K562 (cell line): ENCODE data around the gene SLC4A9. TPM values are rescaled to one million over a fixed set of nuclear protein-coding genes. Genes with fewer than 3 reads are reported as not detected.

ENCODE experiments used
- ATAC-seq: fragments of 200-7000 bp; cut with Tn5 transposase; 3 replicates; pipeline ENCODE4 v1.9.1; 2020; ENCODE audit warnings: moderate library complexity
- BruUV-seq: library from RNA; stranded (reverse); fragments of 400-500 nt; replicated peaks from 2 replicates; lab custom pipeline; 2021; lab: Mats Ljungman, UMichigan
- CTCF ChIA-PET: fragments of 300-600 bp; formaldehyde crosslinking; extraction: SDS; loops from one replicate; lab custom pipeline; 2021; ENCODE audit warnings: low intra/inter-chr PET ratio; lab: Yijun Ruan, JAX
- POLR2A ChIA-PET: fragments of 300-600, 350-650 bp; sonication (Branson Sonifier 250); formaldehyde crosslinking; extraction: SDS; loops from one replicate; lab custom pipeline; 2021; ENCODE audit warnings: antibody characterized with exemption, inconsistent platforms; lab: Yijun Ruan, JAX
- DNase-seq, 4 experiments: peaks; one replicate each; pipeline versions ENCODE4 v3.0.0 to v3.0.0-alpha.2; 2011 to 2018; ENCODE audit warnings: low spot score in 3 of 4, mixed read lengths in 3 of 4; ENCODE audit errors: extremely low read depth in 1 of 4
- FAIRE-seq: peaks from 2 replicates; lab custom pipeline; 2011; peaks lifted over from hg19 to GRCh38; lab: Jason Lieb, UNC
- H2AFZ ChIP-seq: 2 replicates; pipeline ENCODE4 v1.6.0; 2011; ENCODE audit warnings: low read depth, low read length, control low read depth, inconsistent platforms
- H3K27ac ChIP-seq: fragments of 200-600 bp; 3 replicates; pipeline ENCODE4 v1.8.0; 2011; ENCODE audit warnings: low read depth, mild to moderate bottlenecking, control low read depth, inconsistent platforms, low read length, moderate library complexity, mixed read lengths; ENCODE audit errors: extremely low read depth
- H3K27me3 ChIP-seq, 2 experiments: fragments of 300-600 bp in 1 of 2; 2 replicates in 1 of 2; 3 replicates in 1 of 2; pipeline versions ENCODE4 v1.6.0 to v1.8.0; 2011; ENCODE audit warnings: inconsistent platforms in 2 of 2, low read length in 2 of 2, mild to moderate bottlenecking in 1 of 2, mixed read lengths in 1 of 2, moderate library complexity in 1 of 2; ENCODE audit not compliant: control insufficient read depth in 2 of 2, insufficient read depth in 2 of 2
- H3K36me3 ChIP-seq: fragments of 300-600 bp; 3 replicates; pipeline ENCODE4 v1.8.0; 2011; ENCODE audit warnings: mild to moderate bottlenecking, low read length, inconsistent platforms; ENCODE audit not compliant: control insufficient read depth, insufficient read depth
- H3K4me1 ChIP-seq, 2 experiments: fragments of 200-600 bp in 1 of 2; replicated peaks in 1 of 2; 2 replicates in 1 of 2; 3 replicates in 1 of 2; pipeline versions ENCODE4 v1.5.1 to v1.8.0; 2011; ENCODE audit warnings: inconsistent platforms in 2 of 2, low read length in 2 of 2, mild to moderate bottlenecking in 1 of 2, mixed read lengths in 1 of 2, moderate library complexity in 1 of 2; ENCODE audit not compliant: control insufficient read depth in 2 of 2, insufficient read depth in 2 of 2
- H3K4me2 ChIP-seq: 2 replicates; pipeline ENCODE4 v1.6.1; 2011; ENCODE audit warnings: low read length, control low read depth, inconsistent platforms, mixed read lengths; ENCODE audit not compliant: insufficient read depth
- H3K4me3 ChIP-seq: fragments of 200-600 bp; sonication (generic), shearing (Covaris generic); 2 replicates; pipeline ENCODE4 v1.5.1; 2016; ENCODE audit warnings: control low read depth, inconsistent platforms
- H3K79me2 ChIP-seq: fragments of 200-600 bp; 3 replicates; pipeline ENCODE4 v1.8.0; 2011; ENCODE audit warnings: low read length, inconsistent platforms; ENCODE audit not compliant: control insufficient read depth, insufficient read depth
- H3K9ac ChIP-seq, 2 experiments: 2 replicates each; pipeline versions ENCODE4 v1.6.0 to v1.6.1; 2011; ENCODE audit warnings: low read depth in 2 of 2, low read length in 2 of 2, control low read depth in 1 of 2, inconsistent platforms in 1 of 2, mild to moderate bottlenecking in 1 of 2, mixed read lengths in 1 of 2; ENCODE audit not compliant: insufficient read depth in 1 of 2
- H3K9me1 ChIP-seq: one replicate; pipeline ENCODE4 v1.6.0; 2011; ENCODE audit warnings: inconsistent platforms, mild to moderate bottlenecking, low read length, moderate library complexity; ENCODE audit not compliant: control insufficient read depth, insufficient read depth
- H3K9me3 ChIP-seq: replicated peaks from 2 replicates; pipeline ENCODE4 v1.5.1; 2011; ENCODE audit warnings: low read depth, low read length, inconsistent platforms; ENCODE audit not compliant: control insufficient read depth, insufficient read depth
- H4K20me1 ChIP-seq: replicated peaks from 2 replicates; pipeline ENCODE4 v1.6.1; 2011; ENCODE audit warnings: low read length, inconsistent platforms, mixed read lengths; ENCODE audit not compliant: control insufficient read depth, insufficient read depth
- CBFA2T3 ChIP-seq: fragments of 450-650 bp; IDR thresholded peaks from 2 replicates; pipeline ENCODE4 v1.6.1; 2017
- CCNT2 ChIP-seq: IDR thresholded peaks from 2 replicates; pipeline ENCODE4 v1.6.1; 2011; ENCODE audit warnings: borderline replicate concordance, low read depth, mild to moderate bottlenecking, moderate library complexity, mixed read lengths, low read length; ENCODE audit not compliant: insufficient read length; ENCODE audit errors: extremely low read depth
- EP400 ChIP-seq: fragments of 450-650 bp; IDR thresholded peaks from 2 replicates; pipeline ENCODE4 v1.6.1; 2017; ENCODE audit warnings: antibody characterized with exemption, mild to moderate bottlenecking, moderate library complexity
- OTX1 ChIP-seq: fragments of 450-650 bp; formaldehyde crosslinking; IDR thresholded peaks from 2 replicates; pipeline ENCODE4 v1.4.0; 2022; ENCODE audit warnings: mild to moderate bottlenecking
- SIX5 ChIP-seq, 2 experiments: IDR thresholded peaks; 2 replicates each; pipeline ENCODE4 v1.6.1; 2011; ENCODE audit warnings: low read length in 2 of 2, borderline replicate concordance in 1 of 2, low read depth in 1 of 2, mild to moderate bottlenecking in 1 of 2, moderate library complexity in 1 of 2; ENCODE audit not compliant: insufficient read depth in 1 of 2
- WGBS: fragments of 100-300 bp; shearing (Covaris generic); methylation state at CpG from one replicate; pipeline ENCODE4 v1.1.6; 2016; ENCODE audit warnings: low coverage, mixed read lengths; ENCODE audit not compliant: insufficient coverage; ENCODE audit errors: missing lambda C conversion rate; 5-methylcytosine and 5-hydroxymethylcytosine counted together
- in situ Hi-C: fragments of 300-500 bp; cut with MboI; formaldehyde crosslinking; loops from 4 replicates; pipeline ENCODE4 v1.15.0; 2018; ENCODE audit warnings: inconsistent platforms, mixed read lengths
- intact Hi-C: fragments of 100-400 bp; cut with micrococcal nuclease; formaldehyde crosslinking; loops from 2 replicates; pipeline ENCODE4 v1.14.2; 2022
- polyA plus RNA-seq, 8 experiments: library from polyadenylated mRNA; depleted of rRNA in 4 of 8; stranded (reverse) in 5 of 8; unstranded in 3 of 8; fragments of >200 nt; fragmentation: Nextera tagmentation in 2 of 8; fragmentation: Illumina TruSeq in 1 of 8; extraction: Ambion mirVana in 2 of 8; extraction: Trizol in 1 of 8; gene quantifications; 2 replicates each; pipeline versions ENCODE4 v1.2.1 to v1.2.3, GENCODE V29; 2011 to 2014; ENCODE audit warnings: inconsistent platforms in 1 of 8, missing spikeins in 1 of 8
- total RNA-seq, 7 experiments: library from RNA; depleted of rRNA in 6 of 7; stranded (reverse); fragments of >200 nt in 6 of 7; fragmentation: Illumina TruSeq in 2 of 7; extraction: Trizol in 2 of 7; gene quantifications; 2 replicates each; pipeline versions ENCODE4 v1.2.1 to v1.2.3, GENCODE V29; 2011 to 2021; ENCODE audit warnings: low replicate concordance in 1 of 7

SLC4A9 gene
- total and polyA plus RNA-seq, 9 of the 15 experiments (the other 6 are each of a cell fraction or from before 2014, with no cell fraction given) = 0.05 to 0.13 TPM; not detected in 7

- H3K4me2 ChIP-seq = peak overlapping the region; percentile 77
- no peaks in the 10 kb centered on the region for H4K20me1 ChIP-seq
- H3K36me3 ChIP-seq = no peaks in the 10 kb centered on the region
- no peaks in the 10 kb centered on the region for H3K9me1 ChIP-seq
- in situ Hi-C loops (no loop called here), intact Hi-C loops (loop anchor here (2.0 kb wide), 1 partner anchor 173 kb away; the partner anchor contains the start of gene CYSTM1)
- no peak overlapping the region; the same call in 1 of the 2 replicates for H3K4me3 ChIP-seq
- no peaks in the 10 kb centered on the region for H3K27me3 ChIP-seq
- no peak overlapping the region for H3K27ac ChIP-seq
- H3K79me2 ChIP-seq = no peaks in the 10 kb centered on the region
- POLR2A ChIA-PET = interaction anchor here (0.9 to 2.8 kb wide), 6 partner anchors 8 to 161 kb away, joined by 3 to 19 read pairs (median 4); no protein-coding TSS in a partner anchor
- H3K9me3 ChIP-seq = no peaks in the 10 kb centered on the region
- TF ChIP-seq EP400 = 0 out of 2 replicates have a peak, but pooled peaks have one; percentile 1
- no peak for TF ChIP-seq SIX5 (IDR thresholded peaks at IDR 0.05; ENCODE audit: borderline replicate concordance in 1 of 2, insufficient read depth in 1 of 2, low read depth in 1 of 2, low read length in 2 of 2)
- TF ChIP-seq CCNT2 = no peak
- TF ChIP-seq, all 486 proteins: peak for 1
- no peak for DNase-seq
- Histone ChIP-seq H3K4me1 (peaks cover 13 to 23% of the 10 kb centered on the region in 2 experiments; a peak in 4 of 5 replicates), H3K9ac (peak overlapping the region in 1 of 2 experiments; percentile 27; a peak in 2 of 4 replicates), H2AFZ (peak overlapping the region; percentile 85)
- WGBS = 32% methylated on average over 2 of the region's 2 CpGs
- BruUV-seq = no TSS peak
- no peak for FAIRE-seq
- no peak for ATAC-seq
- CTCF ChIA-PET = interaction anchor here (0.5 to 1.2 kb wide), 3 partner anchors 103 to 372 kb away, joined by 3 to 4 read pairs (median 4); no protein-coding TSS in a partner anchor
These were observed 12.6 kb upstream of the SLC4A9 start for GRCh38 chr5:140347360-140347759.

GRCh38 chr5:140348104-140348503 lies 11.9 kb upstream of the SLC4A9 start:
- BruUV-seq = no TSS peak
- 67% methylated on average over 4 of the region's 4 CpGs for WGBS
- no peaks in the 10 kb centered on the region for H3K9me1 ChIP-seq
- no peak for DNase-seq
- no peaks in the 10 kb centered on the region for H3K27me3 ChIP-seq
- no peak overlapping the region for H3K4me2 ChIP-seq
- ChIA-PET POLR2A (interaction anchor here (1.2 kb wide), 1 partner anchor 16 kb away, joined by 3 read pairs; no protein-coding TSS in a partner anchor), CTCF (no interaction called here)
- H2AFZ ChIP-seq = no peak overlapping the region
- no peaks in the 10 kb centered on the region for H4K20me1 ChIP-seq
- in situ Hi-C loops = no loop called here
- 0 out of 2 replicates have a peak, but pooled peaks have one; percentile 15 for TF ChIP-seq CBFA2T3
- no peak for TF ChIP-seq OTX1 (CRISPR knock-in tag)
- H3K9ac ChIP-seq = peak overlapping the region in 1 of 2 experiments; percentile 65; a peak in 1 of 4 replicates
- intact Hi-C loops = no loop called here
- H3K4me3 ChIP-seq = no peak overlapping the region
- no peaks in the 10 kb centered on the region for H3K36me3 ChIP-seq
- no peak overlapping the region for H3K27ac ChIP-seq
- peaks cover 13 to 15% of the 10 kb centered on the region in 2 experiments; a peak in 4 of 5 replicates for H3K4me1 ChIP-seq
- no peaks in the 10 kb centered on the region for H3K79me2 ChIP-seq
- FAIRE-seq = no peak
- ATAC-seq = no peak
- H3K9me3 ChIP-seq = no peaks in the 10 kb centered on the region
